GM18519 (cell line): ENCODE measurements around the gene SMOC2.

Experiments used
- ATAC-seq: cut with Tn5 transposase; IDR thresholded peaks from one replicate; pipeline ENCODE4 v1.9.1; 2021; ENCODE audit warnings: mild to moderate bottlenecking, moderate library complexity; ENCODE audit not compliant: unreplicated experiment, low FRiP score

Gene SMOC2, protein sequence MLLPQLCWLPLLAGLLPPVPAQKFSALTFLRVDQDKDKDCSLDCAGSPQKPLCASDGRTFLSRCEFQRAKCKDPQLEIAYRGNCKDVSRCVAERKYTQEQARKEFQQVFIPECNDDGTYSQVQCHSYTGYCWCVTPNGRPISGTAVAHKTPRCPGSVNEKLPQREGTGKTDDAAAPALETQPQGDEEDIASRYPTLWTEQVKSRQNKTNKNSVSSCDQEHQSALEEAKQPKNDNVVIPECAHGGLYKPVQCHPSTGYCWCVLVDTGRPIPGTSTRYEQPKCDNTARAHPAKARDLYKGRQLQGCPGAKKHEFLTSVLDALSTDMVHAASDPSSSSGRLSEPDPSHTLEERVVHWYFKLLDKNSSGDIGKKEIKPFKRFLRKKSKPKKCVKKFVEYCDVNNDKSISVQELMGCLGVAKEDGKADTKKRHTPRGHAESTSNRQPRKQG

DNA sequence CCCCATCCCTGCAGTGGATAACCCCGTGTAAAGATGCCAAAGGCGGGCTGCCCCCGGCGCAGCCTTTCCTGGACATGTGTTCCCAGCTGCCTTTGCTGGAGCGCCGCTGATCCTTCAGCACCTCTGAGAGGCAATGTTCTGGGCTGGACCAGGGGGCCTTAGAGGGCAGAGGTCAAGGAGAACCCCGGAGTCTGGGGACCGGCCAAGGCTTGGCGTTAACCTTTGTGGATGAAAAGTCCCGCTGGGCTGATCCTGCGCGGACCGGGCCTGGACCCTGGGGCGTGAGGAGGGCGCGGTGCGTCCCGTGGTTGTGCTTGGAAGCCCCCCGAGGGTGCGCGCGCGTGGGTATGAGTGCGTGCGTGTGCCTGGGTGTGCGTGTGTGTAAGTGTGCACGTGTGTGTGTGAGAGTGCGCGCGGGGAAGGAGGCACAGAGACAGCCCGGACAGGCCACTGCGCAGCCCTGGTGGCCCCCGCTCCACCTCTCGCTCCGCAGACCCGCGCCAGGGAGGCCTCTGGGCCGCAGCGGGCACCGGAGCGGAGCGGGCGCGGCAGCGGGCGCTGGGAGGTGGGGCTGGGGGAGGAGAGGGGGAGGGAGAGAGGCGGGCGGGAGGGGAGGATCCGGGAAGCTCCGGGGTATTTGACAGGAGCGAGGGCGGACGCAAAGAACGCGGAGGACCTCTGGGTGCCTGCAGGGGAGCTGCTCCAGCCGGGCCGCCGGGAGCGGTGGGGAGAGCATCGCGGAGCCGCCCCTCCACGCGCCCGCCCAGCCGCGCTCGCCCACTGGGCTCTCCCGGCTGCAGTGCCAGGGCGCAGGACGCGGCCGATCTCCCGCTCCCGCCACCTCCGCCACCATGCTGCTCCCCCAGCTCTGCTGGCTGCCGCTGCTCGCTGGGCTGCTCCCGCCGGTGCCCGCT is at the start of gene SMOC2:
Gene SMOC2 (plus strand): TSS at position 665 of the 914 bp plus-strand sequence. CDS start 187 bp downstream, at position 852.
- no peak for ATAC-seq

DNA sequence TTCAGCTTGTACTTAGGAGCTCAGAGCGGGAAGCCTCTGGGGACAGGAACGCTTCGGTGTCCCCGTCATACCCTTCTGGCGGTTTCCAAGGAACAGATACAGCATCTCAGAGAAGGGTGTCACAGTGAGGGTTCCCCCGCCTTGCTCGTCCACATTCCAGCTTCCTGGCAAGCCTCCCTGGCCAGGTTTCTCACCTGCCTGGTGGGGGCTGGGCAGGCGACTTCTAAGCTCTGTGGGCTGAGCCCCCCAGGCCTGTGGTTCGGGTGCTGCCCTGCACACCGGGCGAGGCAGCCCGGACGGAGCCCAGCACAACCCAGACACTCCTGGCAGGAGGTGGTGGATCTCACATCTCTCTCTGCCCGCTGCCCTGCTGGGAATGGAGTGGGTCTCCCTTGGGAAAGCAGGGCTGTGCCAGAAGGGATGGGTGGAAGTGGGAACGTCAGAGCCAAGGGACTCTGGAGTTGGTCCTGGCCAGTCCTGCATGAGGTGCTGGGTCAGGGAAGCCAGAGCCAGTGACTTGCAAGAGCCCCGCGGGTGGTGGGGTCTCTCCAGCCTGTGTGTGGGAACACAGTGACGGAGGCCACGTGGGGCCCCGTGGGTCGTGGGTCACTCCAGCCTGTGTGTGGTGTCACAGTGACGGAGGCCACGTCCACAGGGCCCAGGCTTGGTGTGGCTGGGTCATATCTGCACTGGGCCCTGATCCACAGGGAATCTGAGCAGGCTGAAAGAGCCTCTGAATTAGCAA is 47.7 kb upstream of the SMOC2 start:
- no peak for ATAC-seq

DNA sequence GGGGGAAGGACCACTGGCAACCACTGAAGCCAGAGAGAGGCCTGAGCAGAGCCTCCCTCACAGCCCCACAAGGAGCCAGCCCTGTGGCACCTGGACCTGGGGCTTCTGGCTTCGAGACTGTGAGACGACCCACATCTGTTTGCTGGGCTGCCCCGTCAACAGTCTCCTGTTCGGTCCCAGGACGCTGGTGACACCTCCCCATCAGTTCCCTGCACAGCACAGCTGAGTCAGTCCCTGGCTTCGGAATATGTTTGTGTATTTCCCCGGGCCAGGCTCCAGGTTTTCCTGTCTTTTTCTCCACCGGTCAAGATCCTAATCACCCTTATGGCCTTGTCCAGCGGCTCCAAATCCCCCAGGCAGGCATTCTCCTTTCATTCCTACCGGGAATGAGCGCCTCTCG is 46.4 kb upstream of the SMOC2 start:
- no peak for ATAC-seq

- no peak for ATAC-seq
Observed at GRCh38 chr6:168395983-168396382, 45.0 kb upstream of the SMOC2 start.

- no peak for ATAC-seq
Observed at GRCh38 chr6:168396561-168396960, 44.4 kb upstream of the SMOC2 start.

GRCh38 chr6:168397012-168397411 is 44.0 kb upstream of the SMOC2 start:
- no peak for ATAC-seq

- no peak for ATAC-seq
Observed at GRCh38 chr6:168400037-168400436, 40.9 kb upstream of the SMOC2 start.

GRCh38 chr6:168403370-168404005 is 37.5 kb upstream of the SMOC2 start:
- no peak for ATAC-seq

- ATAC-seq: no peak
Observed at GRCh38 chr6:168404560-168404959, 36.4 kb upstream of the SMOC2 start.

DNA sequence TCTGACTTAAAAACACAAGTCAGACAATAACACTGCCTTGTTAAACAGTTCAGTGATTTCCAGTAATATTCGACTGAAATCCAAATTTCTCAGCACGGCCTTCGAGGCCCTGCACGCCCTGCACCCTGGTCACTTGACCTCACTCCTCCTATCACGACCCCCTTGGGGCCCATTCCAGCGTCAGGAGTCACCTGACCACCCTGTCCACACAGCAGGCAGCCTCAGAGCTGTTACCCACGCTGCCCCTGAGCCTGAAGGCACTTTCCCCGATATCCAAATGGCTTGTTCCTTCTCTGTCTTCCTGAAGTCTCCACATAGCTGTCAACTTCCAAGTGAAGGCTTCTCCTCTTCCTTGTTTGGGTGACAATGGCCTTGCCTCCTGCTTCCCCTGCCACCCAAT is 33.1 kb upstream of the SMOC2 start:
- no peak for ATAC-seq

GRCh38 chr6:168408504-168409136 is 32.4 kb upstream of the SMOC2 start:
- ATAC-seq: no peak

- no peak for ATAC-seq
Observed at GRCh38 chr6:168410035-168410434, 30.9 kb upstream of the SMOC2 start.

GRCh38 chr6:168410554-168411011 is 30.4 kb upstream of the SMOC2 start:
- no peak for ATAC-seq

GRCh38 chr6:168411130-168411529 is 29.9 kb upstream of the SMOC2 start:
- no peak for ATAC-seq

DNA sequence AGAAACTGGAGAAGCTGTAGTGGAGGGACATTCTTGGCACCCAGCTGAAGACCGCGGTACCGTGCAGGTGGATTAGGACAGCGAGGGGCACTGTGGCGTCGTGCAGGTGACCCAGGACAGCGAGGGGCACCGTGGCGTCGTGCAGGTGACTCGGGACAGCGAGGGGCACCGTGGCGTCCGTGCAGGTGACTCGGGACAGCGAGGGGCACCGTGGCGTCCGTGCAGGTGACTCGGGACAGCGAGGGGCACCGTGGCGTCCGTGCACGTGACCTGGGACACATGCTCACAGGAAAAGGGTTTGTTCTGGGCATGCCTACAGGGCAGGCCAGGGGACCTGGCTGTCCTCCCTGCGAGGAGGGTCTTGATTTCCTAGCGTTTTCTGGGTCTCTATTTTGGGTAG is 29.2 kb upstream of the SMOC2 start:
- no peak for ATAC-seq

DNA sequence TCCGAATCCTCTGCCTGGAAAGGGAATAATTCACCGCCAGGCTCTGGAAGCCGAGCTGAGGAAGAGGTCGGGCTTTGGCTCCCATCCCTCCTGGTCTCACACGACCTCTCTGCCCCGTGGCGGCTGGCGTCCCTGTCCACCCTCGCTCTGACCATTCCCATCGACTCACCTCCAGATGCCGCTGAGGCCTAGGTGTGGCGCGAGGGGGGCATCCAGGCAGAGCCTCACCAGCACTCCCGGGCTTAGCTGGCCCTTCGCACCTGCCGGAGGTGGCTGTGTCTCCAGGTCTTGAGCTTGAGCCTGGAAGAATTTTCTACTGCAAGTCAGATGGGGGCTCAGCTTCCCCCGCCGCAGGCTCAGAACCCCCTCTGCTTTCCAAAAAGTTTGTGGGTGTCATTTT is 28.5 kb upstream of the SMOC2 start:
- ATAC-seq: no peak

DNA sequence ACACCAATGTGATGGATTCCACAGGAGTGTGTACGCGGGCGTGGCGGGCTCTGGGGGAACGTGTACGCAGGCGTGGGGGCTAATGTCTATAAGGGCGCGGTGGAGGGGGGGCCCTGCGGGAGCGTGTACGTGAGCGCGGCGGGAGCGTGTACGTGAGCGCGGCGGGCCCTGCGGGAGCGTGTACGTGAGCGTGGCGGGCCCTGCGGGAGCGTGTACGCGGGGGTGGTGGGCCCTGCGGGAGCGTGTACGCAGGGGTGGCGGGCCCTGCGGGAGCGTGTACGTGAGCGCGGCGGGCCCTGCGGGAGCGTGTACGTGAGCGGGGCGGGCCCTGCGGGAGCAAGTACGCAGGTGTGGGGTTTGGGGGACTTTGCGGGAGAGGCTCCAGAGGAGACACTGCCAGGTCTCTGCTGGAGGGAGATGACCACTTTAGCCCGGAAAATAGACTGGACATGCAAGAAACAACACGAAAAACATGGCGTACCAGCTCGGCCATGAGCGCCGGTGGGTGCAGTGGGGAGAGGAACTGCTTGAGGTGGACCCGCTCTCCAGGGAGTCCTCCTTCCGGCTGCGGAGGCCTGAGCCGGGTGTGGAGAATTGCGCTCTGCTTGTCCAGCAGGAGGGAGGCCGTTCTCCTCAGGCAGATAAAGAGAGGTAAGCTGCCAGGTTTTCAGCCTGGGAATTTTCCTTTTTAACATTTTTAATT is 27.8 kb upstream of the SMOC2 start:
- no peak for ATAC-seq

- ATAC-seq: no peak
Observed at GRCh38 chr6:168413856-168414255, 27.1 kb upstream of the SMOC2 start.
